GM12892 (cell line): Measurements from ENCODE around the gene ZER1.

ENCODE experiments used
- DNase-seq: peaks from one replicate; pipeline ENCODE4 v3.0.0; 2011; ENCODE audit not compliant: insufficient read length
- FAIRE-seq: peaks from 2 replicates; lab custom pipeline; 2011; peaks lifted over from hg19 to GRCh38; lab: Jason Lieb, UNC
- POLR2A ChIP-seq: IDR thresholded peaks from 2 replicates; pipeline ENCODE4 v1.6.1; 2011; ENCODE audit warnings: low read depth, low read length, control low read depth
- POLR2AphosphoS5 ChIP-seq: IDR thresholded peaks from 2 replicates; pipeline ENCODE4 v1.6.1; 2011; ENCODE audit warnings: low read depth, low read length, control low read depth
- TAF1 ChIP-seq: IDR thresholded peaks from 2 replicates; pipeline ENCODE4 v1.6.1; 2011; ENCODE audit warnings: low read depth, mild to moderate bottlenecking, control low read depth, low read length, borderline replicate concordance

The ZER1 gene

DNA sequence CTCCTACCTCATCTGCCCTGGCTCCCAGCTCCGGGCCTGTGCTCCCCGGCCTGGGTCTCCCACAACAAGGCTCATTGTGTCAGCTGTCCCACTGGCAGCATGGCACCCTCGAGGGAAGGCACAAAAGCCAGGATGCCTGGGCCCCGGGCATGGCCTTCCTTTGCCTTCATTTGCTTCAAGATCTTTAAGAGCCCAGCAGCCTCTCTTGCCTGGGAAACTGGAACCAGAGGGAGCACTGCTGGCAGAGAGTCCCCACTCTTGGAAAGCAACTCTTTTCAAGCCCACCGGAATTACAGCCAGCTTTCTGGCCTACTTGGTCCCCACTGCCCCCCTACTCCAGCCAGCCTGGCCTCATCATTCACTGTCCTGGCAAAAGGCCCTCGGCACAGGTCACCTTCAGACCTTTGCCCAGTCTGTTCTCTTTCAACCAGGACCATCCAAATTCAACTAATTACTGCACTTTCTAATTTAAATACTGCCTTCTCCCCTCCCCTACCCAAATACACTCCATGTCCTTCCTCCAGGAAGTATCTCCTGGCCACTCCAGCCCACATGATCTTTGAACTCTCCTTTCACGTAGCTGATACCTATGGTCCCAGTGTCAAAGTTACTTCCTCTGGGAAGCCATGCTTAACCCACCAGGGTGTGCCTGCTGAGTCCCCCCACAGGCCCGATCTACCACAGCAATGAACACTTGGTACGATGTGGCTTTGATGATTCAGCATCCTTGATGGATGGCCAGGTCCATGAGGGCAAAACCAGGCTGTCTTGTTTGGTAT is 8.9 kb downstream of the ZER1 start:
- TF ChIP-seq POLR2A (no peak), POLR2AphosphoS5 (no peak), TAF1 (no peak)
- FAIRE-seq: no peak
- no peak for DNase-seq

DNA sequence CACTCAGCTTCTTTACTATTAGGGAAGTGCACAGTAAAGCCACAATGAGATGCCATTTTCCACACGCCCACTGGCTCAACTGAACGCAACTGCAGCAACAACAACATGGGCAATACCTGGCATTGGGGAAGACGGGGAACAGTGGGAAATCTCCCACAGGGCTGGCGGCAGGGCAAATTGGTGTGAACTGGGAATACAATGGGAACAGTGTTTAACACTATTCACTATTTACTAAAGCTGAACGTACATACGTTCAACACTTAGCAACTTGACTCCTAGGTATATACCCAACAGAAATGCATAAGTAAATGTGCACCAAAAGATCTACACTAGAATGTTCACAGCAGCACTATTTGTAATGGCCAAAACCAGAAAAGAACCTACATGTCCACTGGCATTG is 14.1 kb downstream of the ZER1 start:
- FAIRE-seq (no peak), DNase-seq (no peak)
- TF ChIP-seq POLR2A (no peak), TAF1 (no peak), POLR2AphosphoS5 (no peak)

DNA sequence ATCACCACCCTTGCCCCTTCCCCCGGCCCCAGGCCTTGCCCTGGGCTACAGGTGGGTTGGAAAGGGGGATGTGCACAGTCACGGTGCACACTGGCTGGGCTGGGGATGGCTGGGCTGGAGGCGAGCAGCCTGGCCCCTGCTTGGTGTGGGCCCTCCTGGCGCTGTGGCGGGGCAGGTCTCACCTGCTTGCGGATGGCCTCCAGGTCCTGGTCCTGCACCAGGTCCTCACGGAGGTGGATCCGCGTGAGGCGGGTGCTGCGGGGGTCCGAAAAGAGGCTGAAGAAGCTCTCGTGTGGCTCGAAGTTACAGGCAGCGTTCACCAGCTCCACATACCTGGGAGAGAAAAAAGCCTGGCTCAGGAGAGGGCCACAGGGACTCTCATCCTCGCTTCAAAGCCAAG is 18.1 kb downstream of the ZER1 start:
- DNase-seq (no peak), FAIRE-seq (no peak)
- TF ChIP-seq TAF1: no peak
- TF ChIP-seq POLR2A: no peak
- no peak for TF ChIP-seq POLR2AphosphoS5

GRCh38 chr9:128750926-128751595 is 20.7 kb downstream of the ZER1 start:
- no peak for FAIRE-seq
- no peak for TF ChIP-seq POLR2AphosphoS5
- no peak for TF ChIP-seq POLR2A
- no peak for TF ChIP-seq TAF1
- no peak for DNase-seq

DNA sequence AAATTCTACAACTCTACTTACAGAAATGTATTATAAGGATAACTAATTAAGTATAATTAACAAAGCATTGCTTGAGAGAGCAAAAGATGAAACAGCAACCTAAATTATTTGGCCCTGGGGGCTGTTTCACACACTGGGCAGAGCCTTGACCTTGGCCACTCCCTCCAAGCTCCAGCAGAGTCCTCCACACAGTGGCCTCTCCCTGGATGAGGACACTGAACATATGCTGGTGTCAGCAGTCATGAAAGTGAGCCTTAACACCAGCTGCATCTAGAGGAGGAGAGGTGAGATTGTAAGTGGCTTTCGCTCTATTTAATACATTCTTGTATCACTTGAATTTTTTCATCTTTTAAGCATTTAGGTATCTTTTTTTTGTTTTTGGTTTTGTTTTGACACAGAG is 24.5 kb downstream of the ZER1 start:
- no peak for DNase-seq
- FAIRE-seq: no peak
- TF ChIP-seq TAF1 (no peak), POLR2AphosphoS5 (no peak), POLR2A (no peak)

- DNase-seq (no peak), FAIRE-seq (no peak)
- no peak for TF ChIP-seq POLR2A
- TF ChIP-seq POLR2AphosphoS5: no peak
- no peak for TF ChIP-seq TAF1
Observed at GRCh38 chr9:128743421-128743820, 28.3 kb downstream of the ZER1 start.

DNA sequence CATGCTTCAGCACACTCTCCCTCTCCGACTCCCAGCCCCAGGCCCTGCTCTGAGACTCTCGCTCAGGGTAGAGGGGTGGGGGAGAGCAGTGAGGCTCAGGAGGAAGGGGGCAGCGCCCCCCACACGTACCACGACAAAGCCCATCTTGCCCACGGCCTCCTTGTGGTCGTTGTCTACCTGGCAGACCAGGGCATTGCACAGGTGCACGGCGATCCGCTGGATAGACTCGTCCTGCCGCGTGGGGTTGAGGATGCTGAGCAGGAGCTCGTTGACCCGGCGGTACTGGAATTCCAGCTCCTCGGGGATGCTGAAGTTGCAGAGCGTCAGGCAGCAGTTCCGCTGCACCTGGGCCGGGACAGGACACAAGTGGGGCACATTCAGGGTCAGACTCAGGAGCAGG is 29.3 kb downstream of the ZER1 start:
- TF ChIP-seq POLR2AphosphoS5 (no peak), POLR2A (no peak), TAF1 (no peak)
- FAIRE-seq (no peak), DNase-seq (no peak)

- no peak for TF ChIP-seq POLR2A
- TF ChIP-seq POLR2AphosphoS5: no peak
- no peak for TF ChIP-seq TAF1
- no peak for FAIRE-seq
- DNase-seq: no peak
Observed at GRCh38 chr9:128735373-128735772, 36.4 kb downstream of the ZER1 start.

DNA sequence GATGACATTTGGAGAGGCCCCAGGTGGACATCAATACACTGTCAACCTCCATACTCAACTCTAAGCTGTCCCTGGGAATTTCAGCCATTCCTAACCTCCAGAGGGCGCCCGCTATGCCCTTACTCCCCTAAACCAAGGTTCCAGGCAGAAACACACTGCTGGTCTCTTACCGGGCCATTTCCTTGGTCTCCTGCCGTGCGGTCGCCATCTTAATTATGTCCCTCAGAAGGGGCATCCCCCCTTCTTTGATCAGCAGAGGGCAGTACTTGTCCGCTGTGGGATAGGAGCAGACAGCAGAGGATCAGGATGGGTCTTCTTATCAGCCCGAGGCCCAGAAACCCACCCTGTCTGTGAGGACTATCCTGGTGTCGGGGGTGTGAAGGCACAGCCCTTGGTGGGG is 38.5 kb downstream of the ZER1 start:
- FAIRE-seq (peak; percentile 56), DNase-seq (no peak)
- no peak for TF ChIP-seq POLR2A
- no peak for TF ChIP-seq TAF1
- TF ChIP-seq POLR2AphosphoS5: no peak

DNA sequence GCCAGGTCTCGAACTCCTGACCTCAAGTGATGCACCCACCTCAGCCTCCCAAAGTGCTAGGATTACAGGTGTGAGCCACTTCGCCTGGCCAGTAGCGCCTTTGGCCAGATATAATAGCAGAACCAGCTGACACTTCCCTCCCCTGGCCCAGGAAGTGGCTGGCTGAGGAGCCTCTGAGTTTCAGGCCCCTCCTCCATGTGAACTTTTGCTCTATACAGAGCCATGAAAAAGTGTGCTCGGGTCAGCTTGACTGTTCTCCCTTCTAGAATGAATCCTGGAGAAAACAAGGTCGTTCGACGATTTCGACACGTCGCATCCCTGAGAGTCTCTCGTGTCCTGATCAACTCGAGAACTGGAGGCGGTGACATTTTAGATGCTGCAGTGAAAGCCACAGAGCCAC is 39.2 kb downstream of the ZER1 start:
- TF ChIP-seq POLR2AphosphoS5: no peak
- TF ChIP-seq TAF1: no peak
- no peak for TF ChIP-seq POLR2A
- no peak for DNase-seq
- FAIRE-seq: no peak

DNA sequence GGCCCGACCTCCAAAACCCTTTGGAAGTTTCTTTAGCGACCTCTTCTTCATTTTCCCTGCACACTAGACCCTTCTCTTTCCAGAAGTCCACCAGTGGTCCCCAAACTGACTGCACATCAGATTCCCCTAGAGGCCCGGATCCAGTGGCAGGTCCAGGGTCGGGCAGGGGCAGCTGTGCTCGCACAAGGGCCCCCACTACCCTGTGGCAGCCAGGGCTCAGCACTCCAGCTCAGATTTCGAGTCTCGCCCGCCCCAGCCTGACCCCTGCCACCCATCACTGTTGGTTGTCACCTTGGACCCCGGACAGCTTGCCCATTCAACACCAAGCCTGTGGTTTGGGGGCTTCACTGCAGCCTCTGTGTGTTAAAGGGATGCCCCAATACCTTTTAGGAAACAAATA is 40.0 kb downstream of the ZER1 start:
- DNase-seq: no peak
- no peak for FAIRE-seq
- no peak for TF ChIP-seq POLR2A
- TF ChIP-seq POLR2AphosphoS5: no peak
- TF ChIP-seq TAF1: no peak

- TF ChIP-seq POLR2AphosphoS5: no peak
- TF ChIP-seq TAF1: no peak
- TF ChIP-seq POLR2A: no peak
- FAIRE-seq (no peak), DNase-seq (no peak)
Observed at GRCh38 chr9:128731093-128731492, 40.6 kb downstream of the ZER1 start.

- FAIRE-seq (no peak), DNase-seq (no peak)
- no peak for TF ChIP-seq TAF1
- TF ChIP-seq POLR2A: no peak
- TF ChIP-seq POLR2AphosphoS5: no peak
Observed at GRCh38 chr9:128729766-128730517, 41.8 kb downstream of the ZER1 start.
